Eye (tissue), 1 donor: ENCODE data around the gene TPD52L2.

Source experiments
- DNase-seq: peaks from one replicate; pipeline ENCODE4 v3.0.0-alpha.2; 2015

TPD52L2 gene

GRCh38 chr20:63937596-63937995 lies 72.5 kb downstream of the TPD52L2 start:
- no peak for DNase-seq

- no peak for DNase-seq
These were observed 74.2 kb downstream of the TPD52L2 start for GRCh38 chr20:63939061-63939935.

GRCh38 chr20:63940071-63940471 lies 75.0 kb downstream of the TPD52L2 start:
- DNase-seq, result no peak

- DNase-seq, result no peak
These were observed 75.6 kb downstream of the TPD52L2 start for GRCh38 chr20:63940472-63941266.
